SK-N-SH treated with all-trans-retinoic acid at 6 μM for 48 hours (cell line): ENCODE data around the gene CD22.

Source experiments
- ZFP3 ChIP-seq: fragments of 250-450 bp; sonication (Bioruptor Pico); IDR thresholded peaks from 2 replicates; pipeline ENCODE4 v1.5.0; 2020; ENCODE audit warnings: mild to moderate bottlenecking, moderate library complexity
- TF ChIP-seq, protein P1 (sequence below): fragments of 250-450 bp; sonication (Bioruptor Pico); IDR thresholded peaks from 2 replicates; pipeline ENCODE4 v1.5.1; 2020; ENCODE audit warnings: low read depth, mild to moderate bottlenecking, moderate library complexity
- TF ChIP-seq, protein P2 (sequence below): fragments of 250-450 bp; sonication (Bioruptor Pico); IDR thresholded peaks from 2 replicates; pipeline ENCODE4 v1.8.0; 2020; ENCODE audit warnings: mild to moderate bottlenecking, moderate library complexity, borderline replicate concordance

DNA sequence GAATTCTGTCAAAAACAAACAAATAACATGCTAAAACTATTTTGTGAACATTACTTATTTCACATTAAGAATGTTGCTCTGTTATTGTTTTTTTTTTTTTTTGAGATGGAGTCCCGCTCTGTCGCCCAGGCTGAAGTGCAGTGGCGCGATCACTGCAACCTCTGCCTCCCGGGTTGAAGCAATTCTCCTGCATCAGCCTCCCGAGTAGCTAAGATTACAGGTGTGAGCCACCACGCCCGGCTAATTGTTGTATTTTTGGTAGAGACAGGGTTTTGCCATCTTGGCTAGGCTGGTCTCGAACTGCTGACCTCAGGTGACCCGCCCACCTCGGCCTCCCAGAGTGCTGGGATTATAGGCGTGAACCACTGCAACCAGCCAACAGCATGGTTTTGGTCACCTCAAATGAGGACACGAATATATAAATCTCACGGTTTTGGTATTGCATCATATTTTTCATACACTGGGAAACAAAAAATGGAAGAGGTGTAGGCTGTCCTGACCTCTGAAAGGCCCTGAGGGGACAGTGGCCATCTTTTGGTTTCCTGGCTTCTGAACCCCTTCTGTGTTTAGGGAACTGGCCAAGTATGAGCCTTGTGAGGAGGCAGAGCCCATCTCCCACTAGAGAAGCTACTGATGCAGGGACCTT, 67.4 kb downstream of the CD22 start:
- no peak for TF ChIP-seq ZFP3 (CRISPR knock-in tag)
- TF ChIP-seq, protein P1, sequence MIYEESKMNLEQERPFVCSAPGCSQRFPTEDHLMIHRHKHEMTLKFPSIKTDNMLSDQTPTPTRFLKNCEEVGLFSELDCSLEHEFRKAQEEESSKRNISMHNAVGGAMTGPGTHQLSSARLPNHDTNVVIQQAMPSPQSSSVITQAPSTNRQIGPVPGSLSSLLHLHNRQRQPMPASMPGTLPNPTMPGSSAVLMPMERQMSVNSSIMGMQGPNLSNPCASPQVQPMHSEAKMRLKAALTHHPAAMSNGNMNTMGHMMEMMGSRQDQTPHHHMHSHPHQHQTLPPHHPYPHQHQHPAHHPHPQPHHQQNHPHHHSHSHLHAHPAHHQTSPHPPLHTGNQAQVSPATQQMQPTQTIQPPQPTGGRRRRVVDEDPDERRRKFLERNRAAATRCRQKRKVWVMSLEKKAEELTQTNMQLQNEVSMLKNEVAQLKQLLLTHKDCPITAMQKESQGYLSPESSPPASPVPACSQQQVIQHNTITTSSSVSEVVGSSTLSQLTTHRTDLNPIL (CRISPR knock-in tag) = no peak
- TF ChIP-seq, protein P2, sequence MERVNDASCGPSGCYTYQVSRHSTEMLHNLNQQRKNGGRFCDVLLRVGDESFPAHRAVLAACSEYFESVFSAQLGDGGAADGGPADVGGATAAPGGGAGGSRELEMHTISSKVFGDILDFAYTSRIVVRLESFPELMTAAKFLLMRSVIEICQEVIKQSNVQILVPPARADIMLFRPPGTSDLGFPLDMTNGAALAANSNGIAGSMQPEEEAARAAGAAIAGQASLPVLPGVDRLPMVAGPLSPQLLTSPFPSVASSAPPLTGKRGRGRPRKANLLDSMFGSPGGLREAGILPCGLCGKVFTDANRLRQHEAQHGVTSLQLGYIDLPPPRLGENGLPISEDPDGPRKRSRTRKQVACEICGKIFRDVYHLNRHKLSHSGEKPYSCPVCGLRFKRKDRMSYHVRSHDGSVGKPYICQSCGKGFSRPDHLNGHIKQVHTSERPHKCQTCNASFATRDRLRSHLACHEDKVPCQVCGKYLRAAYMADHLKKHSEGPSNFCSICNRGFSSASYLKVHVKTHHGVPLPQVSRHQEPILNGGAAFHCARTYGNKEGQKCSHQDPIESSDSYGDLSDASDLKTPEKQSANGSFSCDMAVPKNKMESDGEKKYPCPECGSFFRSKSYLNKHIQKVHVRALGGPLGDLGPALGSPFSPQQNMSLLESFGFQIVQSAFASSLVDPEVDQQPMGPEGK (CRISPR knock-in tag) = no peak
